Fibroblast of the aortic adventitia (primary cell): ENCODE measurements around the gene SMIM35. TPM values are rescaled to one million over a fixed set of nuclear protein-coding genes. Genes with fewer than 3 reads are reported as not detected.
"Not testable (repeated sequence)": the region's sequence is repeated elsewhere in the genome, so short reads cannot be mapped to it uniquely, and the experiment has no call there.

Experiments
- DNase-seq: peaks from one replicate; pipeline ENCODE4 v3.0.0-alpha.2; 2010; ENCODE audit warnings: low read depth
- H3K4me3 ChIP-seq: 2 replicates; pipeline ENCODE4 v1.5.1; 2011; ENCODE audit warnings: low read depth, mild to moderate bottlenecking, control low read depth, low read length, moderate library complexity
- CTCF ChIP-seq: IDR thresholded peaks from 2 replicates; pipeline ENCODE4 v1.5.1; 2011; ENCODE audit warnings: mild to moderate bottlenecking, low read length, control low read depth, inconsistent platforms; ENCODE audit not compliant: insufficient read depth
- total RNA-seq: library from RNA; depleted of rRNA; stranded (reverse); fragments of >200 nt; gene quantifications from 2 replicates; pipeline ENCODE4 v1.2.3, GENCODE V29; 2012; ENCODE audit warnings: low replicate concordance

SMIM35 gene
- total RNA-seq, 1 donor: not detected

GRCh38 chr11:118009864-118010737, 76.7 kb downstream of the SMIM35 start:
- H3K4me3 ChIP-seq: no peak overlapping the region
- DNase-seq: no peak
- TF ChIP-seq CTCF: no peak

GRCh38 chr11:118008271-118008911, 78.4 kb downstream of the SMIM35 start:
- H3K4me3 ChIP-seq: no peak overlapping the region
- no peak for TF ChIP-seq CTCF
- DNase-seq: no peak

- H3K4me3 ChIP-seq, DNase-seq: not testable (repeated sequence)
These were observed 79.0 kb downstream of the SMIM35 start for GRCh38 chr11:118007563-118008270.

GRCh38 chr11:118007040-118007439, 79.7 kb downstream of the SMIM35 start:
- H3K4me3 ChIP-seq: no peak overlapping the region
- no peak for TF ChIP-seq CTCF
- no peak for DNase-seq

GRCh38 chr11:118006153-118006534, 80.6 kb downstream of the SMIM35 start:
- TF ChIP-seq CTCF: no peak
- no peak for DNase-seq
- H3K4me3 ChIP-seq: no peak overlapping the region

- H3K4me3 ChIP-seq: no peak overlapping the region
- no peak for DNase-seq
- TF ChIP-seq CTCF: no peak
These were observed 81.3 kb downstream of the SMIM35 start for GRCh38 chr11:118005224-118006152.
